Measurements from ENCODE around the gene DHRSX. TPM values are rescaled to one million over a fixed set of nuclear protein-coding genes. Genes with fewer than 3 reads are reported as not detected.

The DHRSX gene
- total and polyA plus RNA-seq, 7 donors, result 5.6 to 19.3 (median 9.6) TPM

GRCh38 chrX:2185341-2186082, 315.3 kb downstream of the DHRSX start:
- no peaks in the 10 kb centered on the region for H3K4me1 ChIP-seq
- H3K9me3 ChIP-seq, result no peaks in the 10 kb centered on the region
- H3K27me3 ChIP-seq (ENCODE audit: insufficient read depth in 3 of 3, low read length in 2 of 3), result no peaks in the 10 kb centered on the region
- DNase-seq (no peak), ATAC-seq (no peak)
- no peaks in the 10 kb centered on the region for H3K36me3 ChIP-seq (ENCODE audit: insufficient read depth in 1 of 2, low read depth in 1 of 2)
- intact Hi-C loops (cut with DNase I), result no loop called here
- 95 to 96% (median 96%) methylated on average over 25 of the region's 25 CpGs for WGBS, 3 donors
- TF ChIP-seq CTCF (IDR thresholded peaks at IDR 0.05), result no peak
- H3K4me3 ChIP-seq, result no peak overlapping the region
- H3K27ac ChIP-seq, result no peak overlapping the region

- TF ChIP-seq CTCF (IDR thresholded peaks at IDR 0.05), result no peak
- no peaks in the 10 kb centered on the region for H3K4me1 ChIP-seq
- no peaks in the 10 kb centered on the region for H3K36me3 ChIP-seq (ENCODE audit: insufficient read depth in 1 of 2, low read depth in 1 of 2)
- intact Hi-C loops (cut with DNase I), result no loop called here
- DNase-seq (no peak), ATAC-seq (no peak)
- no peaks in the 10 kb centered on the region for H3K9me3 ChIP-seq
- peaks cover 0 to 2% (median 0%) of the 10 kb centered on the region in 3 donors for H3K27me3 ChIP-seq (ENCODE audit: insufficient read depth in 3 of 3, low read length in 2 of 3)
- WGBS, 3 donors, result 94 to 100% (median 96%) methylated on average over 1 of the region's 1 CpG
- no peak overlapping the region for H3K27ac ChIP-seq
- no peak overlapping the region for H3K4me3 ChIP-seq
Observed at GRCh38 chrX:2184089-2184488, 316.7 kb downstream of the DHRSX start.

- Histone ChIP-seq H3K27me3 (ENCODE audit: insufficient read depth in 3 of 3, low read length in 2 of 3) (peaks cover 0 to 2% (median 0%) of the 10 kb centered on the region in 3 donors), H3K27ac (no peak overlapping the region), H3K4me3 (no peak overlapping the region), H3K4me1 (no peaks in the 10 kb centered on the region), H3K36me3 (ENCODE audit: insufficient read depth in 1 of 2, low read depth in 1 of 2) (no peaks in the 10 kb centered on the region), H3K9me3 (no peaks in the 10 kb centered on the region)
- DNase-seq, result no peak
- no peak for TF ChIP-seq CTCF (IDR thresholded peaks at IDR 0.05)
- 74 to 78% (median 75%) methylated on average over 14 of the region's 14 CpGs for WGBS, 3 donors
- no peak for ATAC-seq
- intact Hi-C loops (cut with DNase I), result no loop called here
Observed at GRCh38 chrX:2183193-2183725, 317.5 kb downstream of the DHRSX start.

- intact Hi-C loops (cut with DNase I), result no loop called here
- no peak overlapping the region for H3K27ac ChIP-seq
Observed at GRCh38 chrX:2177541-2177940, 323.2 kb downstream of the DHRSX start.

More at GRCh38 chrX:2177541-2177940, 323.2 kb downstream of the DHRSX start:
- DNase-seq (no peak), ATAC-seq (no peak)
- H3K27me3 ChIP-seq (ENCODE audit: insufficient read depth in 3 of 3, low read length in 2 of 3), result peaks cover 0 to 2% (median 0%) of the 10 kb centered on the region in 3 donors
- no peaks in the 10 kb centered on the region for H3K4me1 ChIP-seq
- TF ChIP-seq CTCF (IDR thresholded peaks at IDR 0.05), result no peak
- no peak overlapping the region for H3K4me3 ChIP-seq
- no peaks in the 10 kb centered on the region for H3K9me3 ChIP-seq
- no peaks in the 10 kb centered on the region for H3K36me3 ChIP-seq (ENCODE audit: insufficient read depth in 1 of 2, low read depth in 1 of 2)
- 94 to 96% (median 95%) methylated on average over 14 of the region's 14 CpGs for WGBS, 3 donors

All from psoas muscle (tissue), 8 donors.